CD4-positive, alpha-beta T cell (primary cell): ENCODE results near the gene ITPR3. TPM values are rescaled to one million over a fixed set of nuclear protein-coding genes. Genes with fewer than 3 reads are reported as not detected.

Experiments
- ATAC-seq: fragments of 200-7000 bp; cut with Tn5 transposase; one replicate; pipeline ENCODE4 v1.10.0; 2022; ENCODE audit warnings: mild to moderate bottlenecking; ENCODE audit not compliant: poor library complexity
- CTCF ChIA-PET: fragments of 350-600 bp; sonication (Branson Sonifier 250); formaldehyde crosslinking; loops from one replicate; lab custom pipeline; 2021; ENCODE audit warnings: antibody characterized with exemption, inconsistent platforms; lab: Charles Lee
- POLR2A ChIA-PET: fragments of 350-600 bp; sonication (Branson Sonifier 250); formaldehyde crosslinking; loops from one replicate; lab custom pipeline; 2021; ENCODE audit warnings: antibody characterized with exemption, inconsistent platforms; lab: Charles Lee
- DNase-seq, 14 experiments: peaks; one replicate each; pipeline ENCODE4 v3.0.0-alpha.2; 2013 to 2020; ENCODE audit warnings: mixed read lengths in 2 of 14
- H3K27ac ChIP-seq, 2 donors: one replicate each; pipeline versions ENCODE4 v1.5.1 to v1.7.0; 2013; ENCODE audit warnings: low read length in 2 of 2, low read depth in 1 of 2, mild to moderate bottlenecking in 1 of 2
- H3K27me3 ChIP-seq, 2 experiments: 1 replicate in 1 of 2; 2 replicates in 1 of 2; pipeline versions ENCODE4 v1.6.1 to v1.7.0; 2013; ENCODE audit warnings: low read length in 2 of 2, control low read depth in 1 of 2, mild to moderate bottlenecking in 1 of 2, moderate library complexity in 1 of 2; ENCODE audit not compliant: insufficient read depth in 2 of 2, control insufficient read depth in 1 of 2
- H3K36me3 ChIP-seq: one replicate; pipeline ENCODE4 v1.6.1; 2013; ENCODE audit warnings: low read length, control low read depth; ENCODE audit not compliant: insufficient read depth
- H3K4me1 ChIP-seq: one replicate; pipeline ENCODE4 v1.6.1; 2013; ENCODE audit warnings: low read length, control low read depth; ENCODE audit not compliant: insufficient read depth
- H3K4me3 ChIP-seq: one replicate; pipeline ENCODE4 v1.5.1; 2013; ENCODE audit warnings: mild to moderate bottlenecking, low read length, moderate library complexity
- H3K9me3 ChIP-seq, 2 experiments: 1 replicate in 1 of 2; 2 replicates in 1 of 2; pipeline versions ENCODE4 v1.6.1 to v1.7.0; 2013; ENCODE audit warnings: low read length in 2 of 2, mild to moderate bottlenecking in 2 of 2, control low read depth in 1 of 2, moderate library complexity in 1 of 2; ENCODE audit not compliant: control insufficient read depth in 1 of 2, insufficient read depth in 1 of 2
- H3K27ac Mint-ChIP-seq: one replicate; pipeline ENCODE4 v1.8.0; 2020; ENCODE audit warnings: mixed read lengths
- H3K27me3 Mint-ChIP-seq: one replicate; pipeline ENCODE4 v1.8.0; 2021; ENCODE audit warnings: mixed read lengths
- H3K36me3 Mint-ChIP-seq: one replicate; pipeline ENCODE4 v1.8.0; 2021; ENCODE audit warnings: low read depth, mixed read lengths
- H3K4me1 Mint-ChIP-seq: one replicate; pipeline ENCODE4 v1.8.0; 2021; ENCODE audit warnings: low read depth, mixed read lengths
- H3K4me3 Mint-ChIP-seq: one replicate; pipeline ENCODE4 v1.8.0; 2020; ENCODE audit warnings: mild to moderate bottlenecking, mixed read lengths
- H3K9me3 Mint-ChIP-seq: one replicate; pipeline ENCODE4 v1.8.0; 2020; ENCODE audit warnings: mixed read lengths
- intact Hi-C, 2 experiments: fragments of 100-400 bp; cut with DNase I in 1 of 2; cut with micrococcal nuclease in 1 of 2; formaldehyde crosslinking; loops; one replicate each; pipeline versions ENCODE4 v1.15.1 to v1.9.0; 2023 to 2025; cut with DNase I, micrococcal nuclease
- total RNA-seq, 174 experiments: library from RNA in 2 of 174; stranded (reverse) in 2 of 174; gene quantifications; one replicate each; pipeline ENCODE4 v1.2.3 and lab custom pipeline; 2021 to 2026
- TF ChIP-seq, protein P1 (sequence below): fragments of 200-600 bp; IDR thresholded peaks from one replicate; pipeline ENCODE4 v1.8.0; 2022; ENCODE audit warnings: antibody characterized with exemption, mild to moderate bottlenecking

Gene ITPR3
- total RNA-seq, 2 experiments from 2014 or later = 44.5 to 45.5 TPM

DNA sequence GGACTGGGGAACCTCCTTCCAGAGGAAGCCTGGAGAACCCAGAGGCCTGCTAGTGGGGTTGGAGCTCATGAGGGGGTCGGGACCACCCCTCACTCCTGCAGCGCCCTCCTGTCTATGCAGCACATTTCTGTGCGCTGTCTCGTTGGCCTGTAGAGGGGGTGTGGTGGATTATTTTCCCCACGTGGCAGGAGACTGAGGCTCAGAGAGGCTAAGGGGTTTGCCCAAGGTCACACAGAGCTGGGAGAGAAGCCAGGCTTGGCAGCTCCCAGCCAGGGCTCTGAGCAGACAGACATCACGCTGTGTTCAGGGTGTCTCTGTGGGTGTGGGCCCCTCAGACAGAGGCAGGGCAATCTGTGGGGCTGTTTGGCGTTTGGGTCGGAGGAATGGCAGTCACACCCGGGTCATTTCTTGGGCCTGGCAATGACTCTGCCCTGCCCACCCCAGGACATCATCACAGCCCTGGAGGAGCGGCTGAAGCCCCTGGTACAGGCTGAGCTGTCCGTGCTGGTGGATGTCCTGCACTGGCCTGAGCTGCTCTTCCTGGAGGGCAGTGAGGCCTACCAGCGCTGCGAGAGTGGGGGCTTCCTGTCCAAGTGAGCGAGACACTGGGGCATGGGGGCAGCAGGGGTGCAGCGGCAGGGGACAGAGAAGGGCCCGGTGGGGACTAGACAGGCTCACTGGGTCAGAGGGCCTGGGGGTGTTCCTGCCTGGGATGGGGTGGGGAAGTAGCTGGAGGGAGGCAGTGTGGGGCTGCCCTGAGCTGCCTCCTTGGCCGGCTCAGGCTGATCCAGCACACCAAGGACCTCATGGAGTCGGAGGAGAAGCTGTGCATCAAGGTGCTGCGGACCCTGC, 62.7 kb downstream of the ITPR3 start:
- Histone ChIP-seq H3K36me3 (peaks cover 93% of the 10 kb centered on the region), H3K27ac (no peak overlapping the region), H3K4me1 (peaks cover 16% of the 10 kb centered on the region), H3K9me3 (no peaks in the 10 kb centered on the region), H3K4me3 (no peak overlapping the region), H3K27me3 (no peaks in the 10 kb centered on the region)
- no peak for DNase-seq
- intact Hi-C loops = no loop called here
- POLR2A ChIA-PET = interaction anchor here (0.6 to 2.5 kb wide), 3 partner anchors 11 to 174 kb away, joined by 3 to 9 read pairs (median 3); no protein-coding TSS in a partner anchor
- Mint-ChIP-seq H3K36me3 (peaks cover 99% of the 10 kb centered on the region), H3K27me3 (no peaks in the 10 kb centered on the region), H3K9me3 (no peaks in the 10 kb centered on the region), H3K4me1 (peaks cover 16% of the 10 kb centered on the region), H3K4me3 (no peak overlapping the region), H3K27ac (peak overlapping the region; percentile 73)
- CTCF ChIA-PET = no interaction called here
- TF ChIP-seq, protein P1, sequence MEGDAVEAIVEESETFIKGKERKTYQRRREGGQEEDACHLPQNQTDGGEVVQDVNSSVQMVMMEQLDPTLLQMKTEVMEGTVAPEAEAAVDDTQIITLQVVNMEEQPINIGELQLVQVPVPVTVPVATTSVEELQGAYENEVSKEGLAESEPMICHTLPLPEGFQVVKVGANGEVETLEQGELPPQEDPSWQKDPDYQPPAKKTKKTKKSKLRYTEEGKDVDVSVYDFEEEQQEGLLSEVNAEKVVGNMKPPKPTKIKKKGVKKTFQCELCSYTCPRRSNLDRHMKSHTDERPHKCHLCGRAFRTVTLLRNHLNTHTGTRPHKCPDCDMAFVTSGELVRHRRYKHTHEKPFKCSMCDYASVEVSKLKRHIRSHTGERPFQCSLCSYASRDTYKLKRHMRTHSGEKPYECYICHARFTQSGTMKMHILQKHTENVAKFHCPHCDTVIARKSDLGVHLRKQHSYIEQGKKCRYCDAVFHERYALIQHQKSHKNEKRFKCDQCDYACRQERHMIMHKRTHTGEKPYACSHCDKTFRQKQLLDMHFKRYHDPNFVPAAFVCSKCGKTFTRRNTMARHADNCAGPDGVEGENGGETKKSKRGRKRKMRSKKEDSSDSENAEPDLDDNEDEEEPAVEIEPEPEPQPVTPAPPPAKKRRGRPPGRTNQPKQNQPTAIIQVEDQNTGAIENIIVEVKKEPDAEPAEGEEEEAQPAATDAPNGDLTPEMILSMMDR = no peak
- peak; percentile 47 for ATAC-seq

DNA sequence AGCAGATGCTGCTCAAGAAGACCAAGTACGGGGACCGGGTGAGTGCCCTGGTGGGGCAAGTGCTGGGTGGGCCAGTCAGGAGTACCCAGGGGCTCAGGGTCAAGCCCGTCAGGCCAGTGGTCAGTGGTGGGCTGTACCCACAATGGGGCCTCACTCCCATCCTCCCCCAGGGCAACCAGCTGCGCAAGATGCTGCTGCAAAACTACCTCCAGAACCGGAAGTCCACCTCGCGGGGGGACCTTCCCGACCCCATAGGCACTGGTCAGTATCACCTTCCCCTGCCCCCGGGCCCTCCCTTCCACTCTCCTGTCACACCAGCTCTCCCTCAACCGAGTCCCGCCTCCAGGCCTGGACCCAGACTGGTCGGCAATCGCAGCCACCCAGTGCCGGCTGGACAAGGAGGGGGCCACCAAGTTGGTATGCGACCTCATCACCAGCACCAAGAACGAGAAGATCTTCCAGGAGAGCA, 63.3 kb downstream of the ITPR3 start:
- ChIA-PET POLR2A (interaction anchor here (2.5 kb wide), 1 partner anchor 10 kb away, joined by 9 read pairs; no protein-coding TSS in a partner anchor), CTCF (no interaction called here)
- no peaks in the 10 kb centered on the region for H3K27me3 Mint-ChIP-seq
- peaks cover 16% of the 10 kb centered on the region for H3K4me1 Mint-ChIP-seq
- TF ChIP-seq, protein P1 = no peak
- H3K27ac ChIP-seq = no peak overlapping the region
- ATAC-seq (no peak), DNase-seq (no peak)
- no peak overlapping the region for H3K27ac Mint-ChIP-seq
- peaks cover 16% of the 10 kb centered on the region for H3K4me1 ChIP-seq
- no peak overlapping the region for H3K4me3 ChIP-seq
- H3K36me3 ChIP-seq = peaks cover 93% of the 10 kb centered on the region
- H3K9me3 ChIP-seq = no peaks in the 10 kb centered on the region
- no peaks in the 10 kb centered on the region for H3K9me3 Mint-ChIP-seq
- peaks cover 99% of the 10 kb centered on the region for H3K36me3 Mint-ChIP-seq
- intact Hi-C loops = no loop called here
- H3K27me3 ChIP-seq = no peaks in the 10 kb centered on the region
- H3K4me3 Mint-ChIP-seq = no peak overlapping the region

DNA sequence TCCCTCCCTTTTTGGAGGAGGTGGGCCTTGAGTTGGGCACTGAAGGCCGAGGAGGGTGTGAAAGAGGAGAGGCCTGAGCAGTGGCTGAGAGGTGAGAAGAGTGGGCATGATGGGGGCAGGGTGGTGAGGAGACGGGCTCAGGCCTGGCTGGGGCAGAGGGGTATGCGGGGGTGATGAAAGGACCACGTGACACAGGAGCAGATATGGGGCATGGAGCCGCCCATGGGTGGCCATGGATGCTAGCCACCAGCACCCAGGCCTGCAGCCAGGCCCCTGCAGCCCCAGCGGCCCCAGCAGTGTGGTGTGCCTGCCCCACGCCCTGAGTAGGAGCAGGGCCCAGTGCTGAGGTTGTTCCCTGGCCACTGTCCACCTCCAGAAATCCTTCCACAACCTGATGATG, 63.9 kb downstream of the ITPR3 start:
- intact Hi-C loops = no loop called here
- no peak overlapping the region for H3K27ac Mint-ChIP-seq

More for the DNA sequence above, 63.9 kb downstream of the ITPR3 start:
- Mint-ChIP-seq H3K4me3 (no peak overlapping the region), H3K4me1 (peaks cover 16% of the 10 kb centered on the region), H3K27me3 (no peaks in the 10 kb centered on the region), H3K9me3 (no peaks in the 10 kb centered on the region), H3K36me3 (peaks cover 99% of the 10 kb centered on the region)
- H3K4me3 ChIP-seq = no peak overlapping the region
- ChIA-PET POLR2A (no interaction called here), CTCF (no interaction called here)
- no peaks in the 10 kb centered on the region for H3K27me3 ChIP-seq
- peaks cover 16% of the 10 kb centered on the region for H3K4me1 ChIP-seq
- peaks cover 93% of the 10 kb centered on the region for H3K36me3 ChIP-seq
- no peak for ATAC-seq
- no peak overlapping the region for H3K27ac ChIP-seq
- DNase-seq = no peak
- TF ChIP-seq, protein P1 = no peak
- no peaks in the 10 kb centered on the region for H3K9me3 ChIP-seq
